NOMO-1 treated with dmso at 0.1 percent for 144 hours (cell line): ENCODE measurements around the gene AGMO.
"Not testable (repeated sequence)": the region's sequence is repeated elsewhere in the genome, so short reads cannot be mapped to it uniquely, and the experiment has no call there.

ENCODE experiments used
- DNase-seq: peaks from one replicate; lab custom pipeline; 2025; ENCODE audit not compliant: unreplicated experiment; lab: John Stamatoyannopoulos, UW

Gene AGMO

GRCh38 chr7:15330943-15331342 lies 230.9 kb downstream of the AGMO start:
- no peak for DNase-seq

GRCh38 chr7:15327001-15327400 lies 234.8 kb downstream of the AGMO start:
- DNase-seq = no peak

DNA sequence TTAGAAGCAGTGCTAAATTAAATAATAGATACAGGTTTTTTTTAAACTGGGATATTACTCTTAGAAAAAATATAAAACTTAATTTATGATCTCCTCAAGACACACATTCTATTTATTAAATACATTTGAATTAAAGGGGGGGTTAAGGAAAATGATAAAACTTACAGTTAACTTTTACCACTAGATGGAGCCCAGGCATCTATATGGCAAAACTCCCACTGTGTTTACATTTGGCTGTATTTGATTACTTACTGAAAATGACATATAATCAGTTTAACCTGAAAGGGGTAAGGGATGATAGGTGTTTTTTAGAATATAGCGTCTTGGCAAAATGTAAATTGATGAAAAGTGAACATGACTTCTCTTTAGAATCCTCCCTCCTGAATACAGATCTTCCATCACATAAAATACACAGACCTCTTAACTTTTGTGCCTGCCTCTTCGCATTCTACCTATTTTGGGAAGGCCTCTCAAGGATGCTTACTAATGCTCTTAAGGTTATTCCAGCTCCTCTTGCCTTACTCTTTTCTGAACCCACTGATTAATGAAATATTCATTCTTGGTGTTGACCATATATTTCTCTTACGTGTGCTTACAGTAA lies 235.7 kb downstream of the AGMO start:
- no peak for DNase-seq

- DNase-seq = no peak
These were observed 238.3 kb downstream of the AGMO start for GRCh38 chr7:15323550-15323949.

GRCh38 chr7:15317215-15317614 lies 244.6 kb downstream of the AGMO start:
- DNase-seq = no peak

- no peak for DNase-seq
These were observed 246.1 kb downstream of the AGMO start for GRCh38 chr7:15315678-15316077.

- no peak for DNase-seq
These were observed 246.9 kb downstream of the AGMO start for GRCh38 chr7:15314922-15315321.

- DNase-seq = no peak
These were observed 248.5 kb downstream of the AGMO start for GRCh38 chr7:15313361-15313760.

- no peak for DNase-seq
These were observed 251.9 kb downstream of the AGMO start for GRCh38 chr7:15309872-15310271.

- no peak for DNase-seq
These were observed 253.0 kb downstream of the AGMO start for GRCh38 chr7:15308821-15309220.

DNA sequence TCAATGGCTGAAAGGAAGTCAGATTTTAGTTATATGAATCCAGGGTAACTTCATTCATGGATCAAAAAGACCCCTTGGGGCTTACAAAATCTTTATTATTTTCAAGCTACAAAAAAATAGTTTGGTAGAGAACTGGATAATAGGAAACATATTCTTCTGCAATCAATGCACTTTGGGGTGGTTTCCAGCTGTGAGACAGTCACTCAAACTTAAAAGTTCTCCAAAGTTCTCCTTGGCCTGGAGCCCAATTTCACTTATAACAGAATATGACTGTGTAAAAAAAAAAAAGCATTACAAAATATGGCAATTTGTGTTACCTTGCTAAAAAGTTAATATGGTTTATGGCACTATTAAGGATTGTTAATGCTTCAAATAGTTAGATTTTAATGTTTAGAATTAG lies 255.5 kb downstream of the AGMO start:
- DNase-seq = no peak

GRCh38 chr7:15305002-15305600 lies 256.7 kb downstream of the AGMO start:
- no peak for DNase-seq

DNA sequence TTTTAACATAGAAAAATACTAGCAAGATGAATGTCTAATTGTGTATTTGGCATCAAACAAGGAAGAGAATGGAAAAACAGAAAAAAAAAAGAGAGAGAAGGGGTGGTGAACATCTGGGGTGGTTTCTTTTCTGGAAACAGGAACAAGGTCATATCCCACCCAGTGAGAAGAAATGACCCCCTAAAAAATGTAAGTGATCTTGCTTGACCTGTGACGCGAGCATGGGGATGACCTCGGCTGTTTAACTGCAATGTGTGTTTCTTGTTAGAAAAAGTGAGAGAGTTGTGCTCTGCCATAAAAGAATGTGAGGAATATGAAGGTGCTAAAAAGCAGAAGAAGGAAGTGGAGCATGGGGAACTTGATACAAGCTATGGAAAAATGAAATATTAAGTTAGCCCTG lies 258.5 kb downstream of the AGMO start:
- DNase-seq = no peak

GRCh38 chr7:15300986-15301385 lies 260.8 kb downstream of the AGMO start:
- not testable (repeated sequence) for DNase-seq

- DNase-seq = no peak
These were observed 269.7 kb downstream of the AGMO start for GRCh38 chr7:15292138-15292537.

GRCh38 chr7:15291699-15292098 lies 270.1 kb downstream of the AGMO start:
- DNase-seq = no peak

- DNase-seq = no peak
These were observed 273.1 kb downstream of the AGMO start for GRCh38 chr7:15288741-15289140.

DNA sequence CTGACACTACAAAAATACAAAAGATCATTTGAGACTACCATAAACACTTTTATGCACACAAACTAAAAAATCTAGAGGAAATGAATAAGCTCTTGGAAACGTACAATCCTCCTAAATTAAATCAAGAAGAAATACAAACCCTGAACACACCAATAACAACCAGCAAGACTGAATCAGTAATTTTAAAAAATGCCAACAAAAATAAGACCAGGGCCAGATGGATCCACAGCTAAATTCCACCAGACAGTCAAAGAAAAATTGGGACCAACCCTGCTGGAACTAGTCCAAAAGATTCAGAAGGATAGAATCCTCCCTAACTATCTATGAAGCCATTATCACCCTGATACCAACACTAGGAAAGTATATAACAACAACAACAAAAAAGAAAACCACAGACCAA lies 277.4 kb downstream of the AGMO start:
- DNase-seq = no peak

GRCh38 chr7:15280078-15280733 lies 281.6 kb downstream of the AGMO start:
- DNase-seq = no peak

GRCh38 chr7:15279640-15280039 lies 282.2 kb downstream of the AGMO start:
- no peak for DNase-seq

- DNase-seq = no peak
These were observed 304.1 kb downstream of the AGMO start for GRCh38 chr7:15257689-15258088.

- DNase-seq = no peak
These were observed 309.6 kb downstream of the AGMO start for GRCh38 chr7:15252181-15252580.

DNA sequence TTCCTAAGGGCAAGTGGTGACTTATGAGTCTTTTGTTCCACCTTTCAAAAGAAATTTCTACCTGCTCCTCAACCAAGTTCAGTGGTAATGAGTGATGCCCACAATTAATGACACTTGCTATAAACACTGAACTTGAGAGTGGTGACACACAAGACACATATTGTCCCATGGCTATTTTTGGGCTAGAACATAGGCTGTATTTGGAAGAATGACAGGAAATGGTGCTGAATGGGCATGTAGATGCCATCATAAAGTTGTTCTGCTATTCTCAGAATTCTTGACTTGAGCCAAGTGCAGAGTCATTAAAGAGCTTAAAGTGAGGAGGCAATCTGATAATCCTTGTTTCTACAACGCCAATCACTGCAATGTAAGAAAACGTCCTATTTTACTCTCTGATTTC lies 313.3 kb downstream of the AGMO start:
- DNase-seq = no peak
